ENCODE data around the gene DLG4.

The DLG4 gene

DNA sequence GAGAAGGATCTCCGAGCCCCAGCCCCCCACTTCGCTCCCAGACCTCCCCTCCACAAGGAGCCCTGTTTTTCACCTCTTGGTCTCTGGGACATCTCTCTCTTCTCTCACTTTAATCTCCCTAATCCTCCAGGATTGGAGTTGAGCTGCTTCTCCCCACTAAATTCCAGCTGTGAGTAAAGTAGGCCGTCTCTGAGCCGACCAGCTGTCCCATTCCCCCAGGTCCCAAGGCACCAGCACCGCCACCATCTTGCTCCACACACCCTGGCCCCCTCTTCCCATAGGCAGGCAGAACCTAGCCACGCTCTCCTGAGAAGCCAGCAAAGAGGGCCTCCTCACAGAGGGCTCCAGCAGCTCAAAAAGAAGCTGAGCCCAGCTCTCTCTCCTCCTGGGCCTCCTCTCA lies 878 bp downstream of the DLG4 start:
- TF ChIP-seq POLR2A (IDR thresholded peaks at IDR 0.05; ENCODE audit: low read length) (no peak), GATA1 (IDR thresholded peaks at IDR 0.05; ENCODE audit: low read depth, low read length) (no peak)
- no peak for DNase-seq

DNA sequence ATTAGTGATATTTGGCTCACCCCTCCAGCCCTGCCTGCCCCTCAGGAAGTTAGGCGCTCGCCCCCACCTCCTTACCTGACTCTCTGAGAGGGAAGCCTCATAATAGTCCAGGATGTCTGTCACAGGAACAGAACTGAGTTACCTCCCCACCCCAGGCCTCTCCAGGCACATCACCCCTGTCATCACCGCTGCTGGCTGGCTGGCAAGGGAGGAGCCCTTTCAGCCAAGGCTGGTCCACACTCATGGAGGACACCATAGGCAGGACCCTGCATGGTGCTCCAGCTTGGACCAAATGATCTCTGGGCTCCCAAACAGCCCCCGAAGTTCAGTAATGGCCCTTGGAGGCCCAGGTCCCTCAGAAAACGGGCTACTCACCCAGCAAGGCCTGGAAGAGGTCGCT lies 1.5 kb downstream of the DLG4 start:
- no peak for TF ChIP-seq GATA1 (IDR thresholded peaks at IDR 0.05; ENCODE audit: low read depth, low read length)
- TF ChIP-seq POLR2A (IDR thresholded peaks at IDR 0.05; ENCODE audit: low read length) = peak; percentile 15
- no peak for DNase-seq

DNA sequence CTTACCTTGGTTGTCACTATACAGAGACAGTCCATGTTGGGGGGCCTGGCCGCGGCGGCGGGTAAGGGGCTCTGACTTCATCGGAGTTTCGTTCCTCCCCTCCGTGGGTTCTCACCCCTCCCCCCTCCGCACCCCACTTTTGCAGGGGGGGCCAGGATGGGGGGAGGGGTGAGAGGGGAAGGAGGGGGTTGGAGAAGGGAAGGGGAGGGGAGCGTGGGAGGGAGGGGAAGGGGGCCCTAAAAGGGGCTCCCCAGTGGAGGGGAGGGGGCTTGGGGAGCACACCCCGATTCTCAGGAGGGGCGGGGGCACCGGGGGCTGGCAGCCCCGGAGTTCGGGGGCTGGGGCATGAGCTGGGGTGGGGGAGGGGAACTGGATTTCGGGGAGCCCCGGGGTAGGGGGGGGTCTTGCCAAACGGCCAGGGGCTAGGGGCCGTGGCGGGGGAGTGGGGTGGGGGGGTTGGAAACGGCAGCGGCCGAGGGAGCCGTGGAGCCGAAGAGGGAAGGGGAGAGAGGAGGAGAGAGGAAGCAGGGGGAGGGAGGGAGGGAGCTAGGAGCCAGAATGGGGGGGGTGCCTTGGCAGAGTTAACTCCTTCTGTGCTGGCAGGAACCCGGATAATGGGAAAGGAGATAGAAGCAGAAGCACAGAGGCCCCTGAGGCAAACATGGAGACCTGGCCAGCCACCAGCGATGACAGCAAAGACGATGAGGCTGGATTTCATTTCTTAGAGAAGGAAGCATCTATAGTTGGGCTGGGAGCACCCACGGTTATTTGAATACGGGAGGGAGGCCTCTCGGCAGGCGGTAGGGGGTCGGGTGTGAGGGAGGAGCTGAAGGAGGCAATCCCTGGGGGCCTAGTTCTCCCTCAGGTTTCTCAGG lies 2.3 kb downstream of the DLG4 start:
- TF ChIP-seq GATA1 (IDR thresholded peaks at IDR 0.05; ENCODE audit: low read depth, low read length) (no peak), POLR2A (IDR thresholded peaks at IDR 0.05; ENCODE audit: low read length) (no peak)

DNA sequence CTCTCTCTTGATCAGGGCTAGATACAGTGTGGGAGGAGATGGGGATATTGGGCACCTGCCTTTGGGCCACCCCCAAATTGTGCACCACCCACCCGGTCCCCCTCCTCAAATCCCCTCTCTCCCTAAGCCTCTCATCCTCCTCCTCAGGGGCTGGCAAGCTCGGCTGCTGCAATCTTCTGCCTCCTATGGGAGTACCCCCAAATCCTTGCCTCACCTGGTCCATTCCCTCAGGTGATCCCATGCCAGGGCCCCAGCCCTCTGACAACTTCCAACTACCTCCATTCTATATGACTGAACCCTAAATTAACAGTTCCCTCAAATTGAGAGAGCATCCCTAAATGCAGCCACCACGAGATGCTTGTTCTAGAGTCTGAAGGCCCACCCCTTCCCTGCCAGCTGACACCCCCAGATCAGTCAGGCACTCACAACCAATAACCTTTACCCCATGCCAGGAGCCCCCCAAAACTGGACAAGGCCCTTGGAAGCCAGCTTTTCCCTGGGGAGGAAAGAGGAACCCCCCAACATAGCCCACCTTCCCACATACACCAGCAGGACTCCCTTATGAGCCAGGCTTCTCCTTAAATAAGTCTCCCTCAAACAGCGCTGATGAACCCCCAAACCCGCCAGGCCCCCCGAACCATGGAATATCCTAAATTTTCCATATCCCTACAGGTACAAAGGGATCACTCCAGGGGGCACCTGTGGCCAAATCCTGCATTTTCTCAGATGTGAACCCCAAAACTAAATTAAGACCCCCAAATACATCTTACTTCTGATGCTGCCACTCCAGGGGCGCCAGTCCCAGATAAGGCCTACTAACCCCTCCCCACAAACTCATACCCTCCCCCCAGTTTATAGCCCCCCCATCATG lies 3.2 kb downstream of the DLG4 start:
- no peak for TF ChIP-seq POLR2A (IDR thresholded peaks at IDR 0.05; ENCODE audit: low read length)
- TF ChIP-seq GATA1 (IDR thresholded peaks at IDR 0.05; ENCODE audit: low read depth, low read length) = no peak
- no peak for DNase-seq

More for the DNA sequence above, 2.3 kb downstream of the DLG4 start:
- peak; percentile 56 to 61 for DNase-seq

DNA sequence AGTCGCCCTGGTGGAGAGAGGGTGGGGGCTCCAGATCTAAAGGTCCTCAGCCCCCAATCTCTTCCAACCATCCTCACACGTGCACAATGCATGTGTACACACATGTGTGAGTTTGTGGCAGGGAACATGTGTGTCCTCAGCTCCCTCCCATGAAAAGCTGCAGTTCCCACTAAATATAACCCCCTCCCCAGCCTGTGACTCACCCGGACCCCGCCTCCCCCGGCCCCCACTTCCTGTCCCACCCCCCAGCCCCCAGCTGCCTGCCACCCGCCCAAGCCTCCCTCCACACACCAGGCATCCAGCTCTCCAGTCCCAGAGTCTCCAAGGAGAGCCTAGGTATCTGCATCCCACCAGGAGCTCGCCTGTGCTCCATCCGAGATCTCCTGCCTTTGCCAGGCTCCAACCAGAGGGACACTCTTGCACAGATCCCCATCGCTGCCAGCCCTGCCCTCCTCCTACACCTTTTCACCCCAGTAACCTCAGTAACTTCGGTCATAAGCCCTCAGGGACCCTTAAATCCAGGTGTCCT lies 3.9 kb downstream of the DLG4 start:
- no peak for TF ChIP-seq POLR2A (IDR thresholded peaks at IDR 0.05; ENCODE audit: low read length)
- no peak for TF ChIP-seq GATA1 (IDR thresholded peaks at IDR 0.05; ENCODE audit: low read depth, low read length)
- no peak for DNase-seq

DNA sequence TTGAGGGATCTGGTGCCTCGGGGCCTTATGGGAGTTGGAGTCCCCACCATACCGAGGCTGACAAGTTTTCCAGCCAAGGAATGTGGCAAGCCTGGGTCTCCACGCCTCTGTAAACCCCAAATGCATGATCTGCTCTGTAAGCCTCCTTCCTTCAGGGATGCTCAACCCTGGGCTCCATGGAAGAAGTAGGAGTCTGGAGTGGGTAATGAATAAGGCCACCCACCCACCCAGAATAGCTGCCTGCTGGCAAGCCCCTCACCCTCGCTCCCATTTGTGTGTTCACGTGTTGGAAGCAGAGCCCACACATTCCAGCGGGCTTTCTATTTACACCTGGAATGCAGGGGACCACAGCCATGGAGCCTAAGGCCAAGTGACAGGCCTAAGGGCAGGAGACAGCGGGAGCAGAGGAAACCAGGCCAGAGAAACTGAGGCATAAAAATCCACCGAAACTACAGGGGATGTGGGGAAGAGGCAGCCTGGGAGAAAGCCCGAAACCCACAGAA lies 4.4 kb downstream of the DLG4 start:
- TF ChIP-seq GATA1 (IDR thresholded peaks at IDR 0.05; ENCODE audit: low read depth, low read length) = no peak
- TF ChIP-seq POLR2A (IDR thresholded peaks at IDR 0.05; ENCODE audit: low read length) = no peak
- no peak for DNase-seq

DNA sequence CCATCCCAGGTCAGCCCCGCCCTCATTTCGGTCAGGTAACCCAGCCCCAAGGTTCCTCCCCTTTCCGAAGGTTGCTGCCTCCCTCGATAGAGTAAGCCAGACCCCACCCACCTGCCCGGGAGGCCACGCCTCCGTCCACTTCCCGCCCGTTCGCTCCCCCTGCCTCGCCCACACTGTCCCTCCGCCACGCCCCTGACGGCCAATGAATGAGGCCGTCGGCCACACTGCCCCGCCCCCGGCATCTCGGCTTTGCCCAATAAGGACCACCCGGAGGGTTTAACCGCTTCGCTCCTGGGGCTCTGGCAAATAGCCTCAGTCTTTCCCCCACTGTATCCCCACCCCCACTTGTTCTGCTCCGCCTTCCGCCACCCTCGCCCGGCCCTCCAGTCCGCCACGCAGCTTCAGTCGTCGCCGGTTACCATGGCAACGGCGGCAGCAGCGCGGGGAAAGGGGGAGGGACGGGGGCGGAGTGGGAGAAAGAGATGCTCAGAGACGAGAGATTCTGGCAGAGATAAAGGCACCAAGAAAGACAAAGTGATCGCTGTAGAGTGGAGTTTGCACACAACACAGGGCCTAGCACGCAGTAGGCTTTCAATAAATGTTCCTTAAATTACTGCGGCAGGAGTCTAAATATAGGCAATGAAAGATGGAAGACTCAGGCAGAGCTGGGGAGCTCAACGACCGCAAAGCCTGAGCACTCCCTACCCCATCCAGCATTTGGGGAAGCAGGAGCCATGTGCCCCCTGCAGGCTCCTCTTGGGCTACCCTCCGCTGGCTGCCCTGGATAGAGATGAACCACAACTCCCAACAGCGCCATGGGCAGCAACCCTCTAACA lies 5.1 kb downstream of the DLG4 start:
- TF ChIP-seq POLR2A (IDR thresholded peaks at IDR 0.05; ENCODE audit: low read length) (no peak), GATA1 (IDR thresholded peaks at IDR 0.05; ENCODE audit: low read depth, low read length) (no peak)
- DNase-seq = peak; percentile 96 to 97

DNA sequence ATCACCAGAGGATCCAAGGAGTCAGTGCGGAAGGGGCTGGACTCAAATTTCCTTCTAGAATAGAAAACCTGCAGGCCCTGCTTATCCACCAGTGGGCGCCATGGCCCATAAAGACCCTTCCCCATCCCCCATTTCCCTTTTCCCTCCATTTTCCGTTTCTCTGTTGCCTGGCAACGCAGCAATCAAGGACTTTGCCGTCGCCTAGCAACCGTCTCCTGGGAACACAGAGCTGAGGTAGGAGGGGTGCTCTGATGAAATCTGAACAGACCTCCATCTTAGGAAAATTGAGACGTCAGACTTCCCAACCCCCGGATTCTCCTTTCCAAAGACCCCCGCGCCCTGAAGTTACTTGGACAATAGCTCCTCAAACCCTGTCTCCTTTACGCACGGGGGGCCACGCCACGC lies 5.7 kb downstream of the DLG4 start:
- DNase-seq = peak; percentile 87 to 89
- no peak for TF ChIP-seq POLR2A (IDR thresholded peaks at IDR 0.05; ENCODE audit: low read length)
- no peak for TF ChIP-seq GATA1 (IDR thresholded peaks at IDR 0.05; ENCODE audit: low read depth, low read length)

DNA sequence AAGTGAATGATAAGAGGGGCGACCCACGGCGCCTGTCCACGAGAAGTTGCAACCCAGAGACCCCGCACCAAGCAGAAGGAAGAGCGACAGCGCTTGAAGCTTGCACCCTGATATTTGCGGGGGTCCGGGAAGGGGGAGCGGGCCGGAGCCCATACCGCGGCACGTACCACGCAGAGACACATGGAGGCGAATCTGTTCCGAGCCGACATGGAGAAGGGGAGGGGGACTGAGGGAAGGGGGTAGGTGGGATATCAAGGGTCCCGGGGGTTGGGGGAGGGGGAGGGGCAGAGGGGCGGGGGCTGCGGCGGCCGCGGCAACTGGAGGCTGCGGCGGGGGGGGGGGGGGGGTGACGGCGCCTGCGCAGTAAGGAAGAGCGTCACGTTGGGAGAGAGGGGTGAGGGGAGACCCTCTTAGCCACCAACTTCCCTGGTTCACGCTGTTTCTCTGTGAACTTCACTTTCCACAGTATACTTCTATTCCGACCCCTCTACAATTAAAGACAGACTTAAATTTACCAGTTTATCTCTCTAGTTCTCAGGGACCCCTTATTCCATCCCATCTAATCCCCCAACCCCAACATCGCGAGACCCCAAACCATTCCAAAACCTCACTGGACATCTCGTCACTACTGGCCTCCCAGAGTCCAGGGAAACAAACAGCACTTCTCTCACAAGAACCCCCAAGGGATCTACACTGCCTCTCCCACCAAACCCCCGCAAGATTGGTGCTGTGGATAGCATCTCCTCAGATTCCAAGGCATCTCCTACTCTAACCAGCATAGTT lies 8.0 kb downstream of the DLG4 start:
- DNase-seq = no peak
- no peak for TF ChIP-seq POLR2A (IDR thresholded peaks at IDR 0.05; ENCODE audit: low read length)
- no peak for TF ChIP-seq GATA1 (IDR thresholded peaks at IDR 0.05; ENCODE audit: low read depth, low read length)

DNA sequence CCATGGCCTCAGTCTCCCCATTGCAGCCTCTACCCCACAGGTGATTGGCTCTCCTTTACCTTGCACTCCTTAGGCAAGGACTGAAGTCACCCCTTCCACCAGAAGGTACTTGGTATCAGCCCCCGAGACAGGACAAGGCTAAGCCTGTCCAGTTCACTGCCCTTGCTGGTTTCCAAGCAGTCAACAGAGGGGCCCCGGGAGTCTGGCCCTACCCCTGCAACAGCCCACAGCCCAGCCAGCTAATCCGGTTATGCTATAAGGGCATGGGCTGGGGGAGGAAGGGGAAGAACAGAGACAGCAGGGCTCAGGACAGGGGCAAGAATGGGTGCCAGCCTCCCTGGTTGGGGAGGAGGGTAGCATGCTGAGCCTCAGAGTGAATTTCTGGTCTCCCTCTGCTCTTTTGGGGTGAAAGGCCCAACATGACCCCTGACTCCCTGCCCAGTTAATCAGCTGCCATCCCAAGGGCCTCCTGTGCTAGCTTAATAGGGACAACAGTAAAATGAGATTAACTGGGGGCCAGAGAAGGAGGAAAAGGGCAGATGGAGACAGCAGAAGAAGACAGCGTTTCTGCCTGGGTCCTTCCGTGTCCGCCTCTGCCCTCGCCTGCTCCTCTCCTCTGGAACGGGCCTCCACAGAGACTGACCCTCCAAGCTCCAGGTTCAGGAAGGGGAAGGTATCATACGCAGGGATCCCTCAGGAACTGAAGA lies 10.7 kb downstream of the DLG4 start:
- no peak for DNase-seq
- TF ChIP-seq POLR2A (IDR thresholded peaks at IDR 0.05; ENCODE audit: low read length) = no peak
- TF ChIP-seq GATA1 (IDR thresholded peaks at IDR 0.05; ENCODE audit: low read depth, low read length) = no peak

DNA sequence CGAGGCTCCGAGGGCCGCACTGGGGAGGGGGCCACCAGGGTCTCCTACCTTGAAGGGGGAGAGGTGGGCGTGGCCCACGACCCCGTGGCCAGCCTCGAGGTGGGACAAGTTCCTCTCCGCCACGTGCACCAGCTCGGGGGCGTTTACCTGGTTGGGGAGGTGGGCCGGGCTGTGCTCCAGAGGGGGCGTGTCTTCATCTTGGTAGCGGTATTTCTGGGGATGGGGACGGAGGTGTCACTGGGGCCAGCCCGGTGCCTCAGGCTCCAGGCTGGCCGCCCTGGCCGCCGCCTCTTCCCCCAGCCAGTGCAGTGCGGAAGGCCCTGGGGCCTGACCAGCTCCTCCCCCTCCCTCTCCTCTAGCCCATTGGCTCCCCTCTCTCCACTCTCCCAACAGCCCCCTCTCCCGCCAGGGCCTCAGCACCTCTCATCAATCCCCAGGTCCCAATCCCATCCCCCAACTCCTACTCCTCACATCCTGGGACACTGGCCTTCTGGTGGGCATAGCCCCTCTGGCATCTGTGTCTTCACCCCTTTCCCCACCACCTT lies 11.5 kb downstream of the DLG4 start:
- TF ChIP-seq POLR2A (IDR thresholded peaks at IDR 0.05; ENCODE audit: low read length) (no peak), GATA1 (IDR thresholded peaks at IDR 0.05; ENCODE audit: low read depth, low read length) (no peak)
- DNase-seq = no peak

All from erythroblast (primary cell).